Ramos (cell line): Measurements from ENCODE around the gene GNLY.
"Not testable (repeated sequence)": the region's sequence is repeated elsewhere in the genome, so short reads cannot be mapped to it uniquely, and the experiment has no call there.

Source experiments
- in situ Hi-C: fragments of 300-500 bp; cut with MboI; formaldehyde crosslinking; loops from one replicate; pipeline ENCODE4 v1.14.3; 2022; ENCODE audit warnings: low sequenced_read_pairs; ENCODE audit not compliant: unreplicated experiment

The GNLY gene

GRCh38 chr2:85706063-85706462 is 11.9 kb downstream of the GNLY start:
- in situ Hi-C loops: no loop called here

- in situ Hi-C loops: no loop called here
Measured at GRCh38 chr2:85706599-85707296, 12.6 kb downstream of the GNLY start.

DNA sequence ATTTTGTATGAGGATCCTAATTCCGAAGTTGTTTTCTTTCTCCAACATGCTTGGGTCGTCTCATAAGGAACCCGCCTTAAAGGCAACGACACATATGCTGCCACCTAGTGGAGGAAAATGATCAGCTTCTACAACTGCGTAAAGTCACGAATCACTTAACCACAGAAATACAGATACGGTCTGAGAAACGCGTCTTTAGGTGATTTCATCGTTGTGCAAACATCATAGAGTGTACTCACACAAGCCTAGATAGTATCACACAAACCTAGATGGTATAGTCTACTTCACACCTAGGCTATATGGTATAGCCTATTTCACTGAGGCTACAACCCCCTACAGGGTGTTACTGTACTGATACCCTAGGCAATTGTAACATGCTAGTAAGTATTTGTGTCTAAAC is 13.1 kb downstream of the GNLY start:
- in situ Hi-C loops: no loop called here

- in situ Hi-C loops: no loop called here
Measured at GRCh38 chr2:85708641-85709040, 14.5 kb downstream of the GNLY start.

DNA sequence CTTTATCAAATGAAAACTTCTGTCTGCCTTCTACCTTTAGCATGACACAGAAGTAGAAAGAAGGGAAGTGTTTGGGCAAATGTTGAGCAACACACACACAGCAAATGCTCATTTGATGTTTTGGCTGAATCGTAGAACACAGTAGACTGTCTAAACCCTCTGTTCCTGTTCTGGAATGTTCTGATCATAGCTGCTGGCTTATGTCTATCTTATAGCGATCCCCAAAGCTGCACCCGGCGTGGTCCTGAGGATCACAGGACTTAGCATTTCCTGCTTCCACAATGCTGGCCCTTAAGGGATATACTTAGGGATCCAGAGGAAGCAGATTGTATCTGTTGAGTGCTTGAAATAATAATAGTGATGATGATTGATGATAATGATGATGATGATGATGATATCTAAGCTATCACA is 15.2 kb downstream of the GNLY start:
- in situ Hi-C loops: no loop called here

DNA sequence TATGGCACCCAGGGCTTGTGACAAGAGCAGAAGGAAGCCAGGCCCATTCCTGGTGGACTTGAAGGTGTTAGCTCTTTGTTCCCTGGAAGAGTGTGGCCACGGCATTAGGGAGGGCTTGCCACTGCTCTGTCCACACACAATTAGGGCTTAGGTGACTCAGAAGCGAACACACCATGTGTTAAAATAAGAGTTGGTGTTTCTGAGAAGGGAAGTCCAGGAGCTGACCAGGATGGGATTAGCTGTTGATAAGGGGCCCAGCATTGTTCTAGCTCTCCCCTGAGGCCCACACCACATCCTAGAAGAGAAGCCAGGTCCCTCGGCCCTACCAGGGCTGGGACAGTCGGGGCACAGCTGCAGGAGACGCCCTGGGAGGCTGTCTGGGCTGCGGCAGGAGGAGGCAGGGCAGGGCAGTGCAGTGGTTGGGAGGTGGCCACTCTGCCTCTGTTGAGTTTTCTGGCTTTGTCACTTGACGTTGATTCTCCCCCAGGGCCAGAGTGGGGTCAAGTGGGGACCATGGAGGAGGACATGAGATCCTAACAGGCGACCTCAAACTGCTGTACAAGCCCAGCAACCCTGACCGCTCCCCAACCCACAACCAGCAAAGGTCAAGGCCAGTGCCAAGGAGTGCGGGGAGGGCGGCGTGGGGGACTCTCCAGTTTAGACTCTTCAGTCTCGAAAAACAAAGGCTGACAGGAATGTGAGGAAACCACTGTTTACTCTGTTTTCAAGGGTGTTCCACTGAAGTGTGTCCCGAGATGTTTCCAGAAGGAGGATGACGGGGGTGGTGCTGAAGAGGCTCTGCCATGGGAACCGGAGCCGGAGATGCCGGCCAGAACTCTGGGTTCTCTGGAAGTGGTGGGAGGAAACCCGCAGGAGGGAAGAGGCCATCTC is 16.8 kb downstream of the GNLY start:
- in situ Hi-C loops: no loop called here

DNA sequence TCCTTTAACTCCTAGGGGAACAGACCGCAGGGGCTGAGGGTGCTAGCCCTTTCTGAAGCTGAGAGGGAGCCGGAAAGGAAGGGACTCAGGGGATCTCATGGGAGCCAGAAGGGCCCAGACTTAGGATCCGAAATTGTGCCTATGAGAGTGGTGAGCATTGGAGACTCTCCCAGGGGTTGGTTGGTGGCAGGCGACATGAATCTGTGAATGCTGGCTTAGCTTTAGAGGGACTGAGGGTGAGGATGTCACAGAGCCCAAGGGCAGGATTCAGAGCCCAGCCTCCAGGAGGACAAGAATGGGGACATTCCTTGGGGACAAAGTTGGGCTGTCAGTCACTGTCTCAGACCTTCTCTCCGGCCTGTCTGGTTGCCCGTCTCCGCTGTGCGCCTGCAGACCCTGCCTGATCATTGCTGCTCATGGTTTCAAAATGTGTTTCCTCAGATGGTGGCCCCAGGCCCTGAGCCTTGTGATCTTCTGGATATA is 17.5 kb downstream of the GNLY start:
- in situ Hi-C loops: no loop called here

- in situ Hi-C loops: no loop called here
Measured at GRCh38 chr2:85712336-85712735, 18.2 kb downstream of the GNLY start.

- in situ Hi-C loops: no loop called here
Measured at GRCh38 chr2:85712849-85713612, 18.9 kb downstream of the GNLY start.

- in situ Hi-C loops: no loop called here
Measured at GRCh38 chr2:85713836-85714235, 19.7 kb downstream of the GNLY start.

DNA sequence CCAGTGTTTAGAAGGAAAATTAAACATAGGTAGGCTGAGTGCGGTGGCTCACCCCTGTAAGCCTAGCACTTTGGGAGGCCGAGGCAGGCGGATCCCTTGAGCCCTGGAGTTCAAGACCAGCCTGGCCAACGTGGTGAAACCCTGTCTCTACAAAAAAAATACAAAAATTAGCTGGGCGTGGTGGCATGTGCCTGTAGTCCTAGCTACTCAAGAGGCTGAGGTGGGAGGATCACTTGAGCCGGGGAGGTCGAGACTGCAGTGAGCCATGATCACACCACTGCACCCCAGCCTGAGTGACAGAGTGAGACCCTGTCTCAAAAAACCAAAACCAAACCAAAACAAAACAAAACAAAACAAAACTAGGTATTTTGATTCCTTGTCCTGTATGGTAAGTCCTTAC is 20.3 kb downstream of the GNLY start:
- in situ Hi-C loops: not testable (repeated sequence)

DNA sequence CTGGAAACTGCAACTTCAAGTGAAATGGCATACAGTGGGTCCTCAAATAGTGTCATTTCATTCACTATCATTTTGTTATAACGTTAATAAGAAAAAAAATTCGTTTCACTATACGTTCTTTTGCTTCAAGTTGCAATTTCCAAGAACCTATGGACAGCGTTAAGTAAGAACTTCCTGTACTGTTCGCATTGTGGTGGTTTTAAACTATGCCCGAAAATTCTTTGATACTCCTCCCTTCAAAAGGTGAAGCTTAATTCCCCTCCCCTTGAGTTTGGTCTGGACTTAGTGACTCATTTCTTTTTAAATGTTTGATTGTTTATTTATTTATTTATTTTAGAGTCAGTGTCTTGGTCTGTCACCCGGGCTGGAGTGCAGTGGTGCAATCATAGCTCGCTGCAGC is 20.7 kb downstream of the GNLY start:
- in situ Hi-C loops: no loop called here

- in situ Hi-C loops: no loop called here
Measured at GRCh38 chr2:85716346-85716914, 22.3 kb downstream of the GNLY start.

DNA sequence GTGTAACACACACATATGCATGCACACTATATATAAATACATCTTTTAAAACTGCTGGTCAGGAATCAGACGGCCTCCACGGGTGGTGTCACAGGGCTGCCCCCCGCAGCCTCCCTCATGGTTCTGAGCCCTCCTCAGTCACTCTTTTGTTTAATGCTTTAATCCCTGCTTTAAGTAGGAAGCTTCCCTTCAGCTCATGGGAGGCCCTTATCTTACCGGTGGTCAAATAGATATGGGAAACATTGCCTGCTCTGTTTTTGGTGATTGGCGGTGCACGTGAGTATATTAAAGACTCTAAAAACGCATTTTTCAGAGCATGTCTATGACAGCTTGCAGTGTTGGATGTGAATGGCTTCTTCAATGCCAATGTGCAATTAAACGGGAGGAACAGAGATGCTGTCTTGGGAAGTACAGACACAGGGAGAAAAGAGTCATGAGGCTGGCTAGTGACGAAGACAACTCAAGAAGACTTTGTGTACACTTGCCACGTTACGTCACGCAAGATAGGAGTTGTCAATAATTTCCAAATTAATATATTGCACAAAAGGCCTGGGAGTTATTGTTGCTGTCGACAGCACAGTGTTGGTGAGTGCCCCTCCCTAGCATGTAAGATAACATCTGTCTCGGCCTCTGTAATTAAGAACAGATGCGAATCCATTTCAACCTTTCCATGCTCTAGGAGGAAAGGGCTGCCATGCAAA is 23.3 kb downstream of the GNLY start:
- in situ Hi-C loops: no loop called here

DNA sequence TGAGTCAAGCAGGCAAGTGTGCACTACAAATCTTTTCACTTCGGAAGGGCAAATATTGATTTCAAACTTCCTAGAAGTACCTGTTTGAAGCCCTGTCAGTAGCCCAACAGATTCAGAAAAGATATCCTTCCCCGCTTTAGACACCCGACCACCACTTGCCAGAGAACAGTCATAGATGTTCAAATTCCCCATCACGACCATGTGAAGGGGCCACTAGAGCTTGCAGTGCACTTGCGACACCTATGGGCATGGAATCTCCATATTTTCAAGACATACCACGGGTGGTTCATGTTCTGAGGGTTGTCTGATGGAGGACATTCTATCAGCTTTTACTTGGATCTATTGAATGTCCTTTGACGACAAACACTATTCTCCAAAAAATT is 23.8 kb downstream of the GNLY start:
- in situ Hi-C loops: no loop called here

DNA sequence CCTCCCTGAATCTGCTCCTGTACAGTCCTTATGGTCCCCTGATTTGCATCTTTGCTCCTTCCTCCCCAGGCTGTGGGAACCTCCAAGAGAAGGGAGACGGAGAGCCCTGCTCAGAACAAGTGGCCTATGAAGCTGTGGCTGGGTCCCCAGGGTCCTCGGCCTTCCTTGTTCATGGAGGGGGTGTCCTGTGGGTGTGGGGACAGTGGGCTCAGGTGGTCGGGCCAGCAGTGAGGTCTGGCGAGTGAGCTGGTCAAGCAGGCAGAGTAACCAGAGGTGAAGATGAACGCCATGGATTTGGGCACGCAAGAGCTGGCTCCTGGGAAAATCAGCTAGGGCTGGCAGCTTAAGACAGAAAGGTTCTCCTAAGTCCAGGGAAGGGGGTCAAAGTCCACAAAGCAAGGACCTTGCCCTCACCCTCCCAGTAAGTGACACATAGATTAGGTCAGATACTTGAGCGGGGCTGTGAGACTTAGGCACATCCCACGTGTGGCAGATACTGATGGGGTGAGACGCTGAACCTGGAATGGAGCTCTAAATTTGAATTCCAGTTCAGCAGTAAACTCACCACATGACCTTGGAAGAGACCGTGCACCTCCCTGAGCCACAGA is 24.8 kb downstream of the GNLY start:
- in situ Hi-C loops: no loop called here

- in situ Hi-C loops: no loop called here
Measured at GRCh38 chr2:85719609-85720240, 25.6 kb downstream of the GNLY start.

DNA sequence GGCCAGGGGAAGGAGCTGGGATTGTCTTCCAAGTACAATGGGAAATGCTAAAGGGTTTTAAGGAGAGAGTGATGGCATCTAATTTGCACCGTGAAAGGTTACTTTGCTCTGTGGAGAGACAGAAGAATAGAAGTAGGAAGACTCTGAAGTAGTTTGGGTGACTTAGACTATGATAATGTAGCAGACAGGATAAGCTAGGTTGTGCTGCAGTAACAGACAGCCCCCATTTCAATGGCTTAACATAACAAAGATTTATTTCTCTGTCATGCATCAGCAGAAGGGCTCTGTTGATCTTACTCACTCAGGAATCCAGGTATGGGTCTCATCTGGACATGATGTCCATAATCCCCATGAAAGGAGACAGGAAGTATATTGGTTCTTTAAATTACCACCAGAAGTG is 26.4 kb downstream of the GNLY start:
- in situ Hi-C loops: no loop called here

DNA sequence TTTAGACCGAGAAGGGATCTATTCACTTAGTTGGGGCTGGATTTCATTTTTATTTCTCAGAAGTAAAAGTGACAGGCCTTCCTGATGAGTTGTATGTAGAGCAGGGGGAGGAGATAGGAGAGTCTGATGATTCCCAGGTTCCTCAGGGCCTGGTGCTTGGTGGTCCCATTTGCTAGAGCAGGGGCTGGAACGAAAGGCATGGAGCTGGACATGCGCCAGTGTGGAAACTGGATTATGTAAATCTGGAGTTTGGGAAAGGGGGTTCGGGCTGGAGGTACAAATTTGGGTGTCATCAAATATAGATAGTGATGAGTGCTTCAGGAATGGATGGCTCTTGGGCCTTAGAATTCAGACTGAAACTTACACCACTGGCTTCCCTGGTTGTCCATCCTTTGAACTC is 27.5 kb downstream of the GNLY start:
- in situ Hi-C loops: no loop called here
